Activated CD8-positive, alpha-beta T cell treated with anti-CD3 and anti-CD28 coated beads, Interleukin-2, amount 10 ng/mL, durations not matched to agents 7 days and 5 days (primary cell): ENCODE data around the gene PRKCD. TPM values are rescaled to one million over a fixed set of nuclear protein-coding genes. Genes with fewer than 3 reads are reported as not detected.

ENCODE experiments used
- ATAC-seq: fragments of 150-1000 bp; cut with Tn5 transposase; one replicate; pipeline ENCODE4 v1.10.0; 2021; ENCODE audit warnings: moderate library complexity
- CTCF ChIA-PET: fragments of 350-600 bp; sonication (Branson Sonifier 250); formaldehyde crosslinking; loops from one replicate; lab custom pipeline; 2021; ENCODE audit warnings: antibody characterized with exemption; lab: Charles Lee
- POLR2A ChIA-PET: fragments of 350-600 bp; sonication (Branson Sonifier 250); formaldehyde crosslinking; loops from one replicate; lab custom pipeline; 2021; ENCODE audit warnings: antibody characterized with exemption; lab: Charles Lee
- DNase-seq: peaks from one replicate; pipeline ENCODE4 v3.0.0-alpha.2; 2020
- H3K27ac Mint-ChIP-seq: one replicate; pipeline ENCODE4 v1.8.0; 2021; ENCODE audit warnings: mild to moderate bottlenecking, mixed read lengths
- H3K27me3 Mint-ChIP-seq: one replicate; pipeline ENCODE4 v1.8.0; 2021; ENCODE audit warnings: low read depth, mixed read lengths
- H3K36me3 Mint-ChIP-seq: one replicate; pipeline ENCODE4 v1.8.0; 2021; ENCODE audit warnings: low read depth, mixed read lengths
- H3K4me1 Mint-ChIP-seq: one replicate; pipeline ENCODE4 v1.8.0; 2021; ENCODE audit warnings: low read depth, mixed read lengths
- H3K4me3 Mint-ChIP-seq: one replicate; pipeline ENCODE4 v1.8.0; 2021; ENCODE audit warnings: mild to moderate bottlenecking, mixed read lengths
- H3K9me3 Mint-ChIP-seq: one replicate; pipeline ENCODE4 v1.8.0; 2022; ENCODE audit warnings: mixed read lengths; ENCODE audit not compliant: insufficient read depth
- total RNA-seq, 2 experiments: library from RNA; stranded (reverse); gene quantifications; one replicate each; pipeline ENCODE4 v1.2.3, GENCODE V29; 2021

PRKCD gene
- total RNA-seq, 2 experiments from 2014 or later: 19.5 to 20.5 TPM

DNA sequence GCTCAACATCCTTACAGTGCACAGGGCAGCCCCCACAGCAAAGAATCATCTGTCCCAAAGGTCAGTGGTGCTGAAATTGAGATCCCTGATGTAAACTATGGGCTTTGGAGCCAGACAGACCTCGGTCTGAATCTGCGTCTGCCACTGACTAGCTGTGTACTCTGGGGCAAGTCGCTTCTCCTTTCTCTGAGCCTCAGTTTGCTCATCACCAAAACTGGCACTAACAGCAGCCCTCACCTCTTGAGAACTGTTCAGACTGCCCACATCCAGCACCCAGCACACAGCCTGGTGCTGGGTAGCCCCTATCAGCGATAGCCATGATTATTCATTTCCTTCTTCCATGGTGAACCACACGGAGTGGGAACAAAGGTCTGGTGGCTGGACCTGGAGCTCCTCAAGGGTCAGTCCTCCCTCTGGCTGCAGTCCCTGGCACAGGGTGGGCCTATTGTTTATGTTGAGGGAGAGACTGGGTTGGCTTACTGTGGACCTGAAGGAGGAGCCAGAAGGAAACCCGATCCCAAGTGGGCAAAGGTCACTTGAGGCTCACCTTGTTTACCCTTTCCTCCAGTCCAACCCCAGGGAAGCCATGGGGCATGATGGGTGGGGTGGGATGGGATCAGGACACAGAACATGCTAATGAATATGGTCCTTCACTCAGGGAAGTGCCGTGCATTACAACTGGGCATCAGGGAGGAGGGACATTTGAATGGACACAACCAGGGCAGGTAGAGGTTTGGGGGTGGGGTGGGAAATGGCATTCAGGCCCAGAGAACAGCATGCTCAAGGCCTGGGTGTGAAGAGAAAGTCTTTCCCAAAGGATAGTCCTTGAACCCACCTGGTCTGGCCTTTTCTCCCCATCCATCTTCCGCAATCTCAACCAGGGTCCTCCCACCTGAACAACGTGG, 1.6 kb upstream of the PRKCD start:
- POLR2A ChIA-PET: interaction anchor here (0.9 kb wide), 1 partner anchor 30 kb away, joined by 3 read pairs; no protein-coding TSS in a partner anchor

DNA sequence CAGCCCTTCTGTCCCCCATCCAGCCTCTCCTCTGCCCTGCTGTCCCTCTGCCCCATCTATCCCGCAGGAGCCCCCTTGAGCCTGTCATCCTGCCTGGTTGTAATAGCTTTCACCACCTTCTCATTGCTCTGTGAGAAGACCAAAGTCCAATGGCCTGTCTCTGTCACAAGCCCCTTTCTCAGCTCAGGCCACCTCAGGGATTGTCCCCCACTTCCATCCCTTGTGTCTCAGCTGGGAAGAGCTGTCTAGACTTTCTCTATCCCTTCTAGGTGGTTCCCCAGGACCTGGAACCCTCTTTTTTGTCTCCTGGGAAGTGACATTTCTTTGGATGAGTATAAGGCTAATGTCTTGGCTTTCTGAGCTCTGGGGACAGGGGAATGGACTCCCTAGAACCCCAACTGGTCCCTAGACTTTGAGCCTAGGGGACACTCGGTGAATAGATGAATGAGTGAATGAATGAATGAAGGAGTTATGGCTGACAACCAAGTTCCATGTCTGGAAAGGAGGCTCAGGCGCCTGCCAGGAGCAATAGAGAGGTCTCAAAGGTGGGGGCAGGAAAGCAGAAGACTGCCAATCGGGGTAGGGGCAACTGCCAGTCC, 849 bp upstream of the PRKCD start:
- H3K36me3 Mint-ChIP-seq: no peaks in the 10 kb centered on the region
- H3K4me3 Mint-ChIP-seq: peak overlapping the region; percentile 68
- DNase-seq (no peak), ATAC-seq (no peak)
- H3K4me1 Mint-ChIP-seq: peaks cover 22% of the 10 kb centered on the region
- ChIA-PET POLR2A (interaction anchor here (0.6 to 1.4 kb wide), 3 partner anchors 29 to 187 kb away, joined by 3 to 4 read pairs (median 4); partner anchors contain the start of genes DCP1A and TKT), CTCF (interaction anchor here (0.6 to 1.7 kb wide), 12 partner anchors 9 to 60 kb away, joined by 3 to 13 read pairs (median 4); no protein-coding TSS in a partner anchor)
- H3K27me3 Mint-ChIP-seq: peaks cover 37% of the 10 kb centered on the region
- no peak overlapping the region for H3K27ac Mint-ChIP-seq
- H3K9me3 Mint-ChIP-seq: no peaks in the 10 kb centered on the region

More for the DNA sequence above, 1.6 kb upstream of the PRKCD start:
- ATAC-seq (no peak), DNase-seq (no peak)
- Mint-ChIP-seq H3K27ac (no peak overlapping the region), H3K27me3 (peaks cover 41% of the 10 kb centered on the region), H3K4me3 (no peak overlapping the region), H3K4me1 (peaks cover 22% of the 10 kb centered on the region), H3K9me3 (no peaks in the 10 kb centered on the region), H3K36me3 (no peaks in the 10 kb centered on the region)
- CTCF ChIA-PET: interaction anchor here (0.5 to 1.9 kb wide), 11 partner anchors 9 to 96 kb away, joined by 3 to 13 read pairs (median 3); partner anchors contain the start of gene TKT

DNA sequence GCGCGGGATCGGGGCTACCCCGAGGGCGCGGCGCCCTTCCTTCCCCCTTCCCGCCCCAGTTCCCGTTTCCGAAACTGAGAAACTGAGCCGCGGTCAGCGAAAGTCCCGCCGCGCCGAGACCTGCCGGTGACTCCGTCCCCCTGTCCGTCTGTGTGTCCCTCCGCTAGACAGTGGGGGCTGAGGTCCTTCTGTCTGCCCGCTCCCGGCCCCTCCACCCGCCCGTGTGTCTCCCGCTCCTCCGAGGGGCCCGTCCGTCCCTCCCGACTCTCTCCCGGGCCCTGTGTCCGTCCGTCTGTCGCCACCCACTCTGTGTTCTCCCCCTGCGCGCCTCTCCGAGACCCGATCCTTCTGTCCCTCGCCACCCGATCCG, 426 bp downstream of the PRKCD start:
- H3K27ac Mint-ChIP-seq: peak overlapping the region; percentile 82
- H3K9me3 Mint-ChIP-seq: no peaks in the 10 kb centered on the region
- CTCF ChIA-PET: interaction anchor here (0.7 to 1.7 kb wide), 3 partner anchors 34 to 52 kb away, joined by 3 to 13 read pairs (median 4); no protein-coding TSS in a partner anchor
- peak overlapping the region; percentile 73 for H3K4me3 Mint-ChIP-seq
- ATAC-seq (peak; percentile 4), DNase-seq (no peak)
- POLR2A ChIA-PET: interaction anchor here (1.4 kb wide), 1 partner anchor 186 kb away, joined by 4 read pairs; the partner anchor contains the start of gene DCP1A
- H3K36me3 Mint-ChIP-seq: no peaks in the 10 kb centered on the region
- H3K4me1 Mint-ChIP-seq: peaks cover 25% of the 10 kb centered on the region
- H3K27me3 Mint-ChIP-seq: peaks cover 31% of the 10 kb centered on the region

DNA sequence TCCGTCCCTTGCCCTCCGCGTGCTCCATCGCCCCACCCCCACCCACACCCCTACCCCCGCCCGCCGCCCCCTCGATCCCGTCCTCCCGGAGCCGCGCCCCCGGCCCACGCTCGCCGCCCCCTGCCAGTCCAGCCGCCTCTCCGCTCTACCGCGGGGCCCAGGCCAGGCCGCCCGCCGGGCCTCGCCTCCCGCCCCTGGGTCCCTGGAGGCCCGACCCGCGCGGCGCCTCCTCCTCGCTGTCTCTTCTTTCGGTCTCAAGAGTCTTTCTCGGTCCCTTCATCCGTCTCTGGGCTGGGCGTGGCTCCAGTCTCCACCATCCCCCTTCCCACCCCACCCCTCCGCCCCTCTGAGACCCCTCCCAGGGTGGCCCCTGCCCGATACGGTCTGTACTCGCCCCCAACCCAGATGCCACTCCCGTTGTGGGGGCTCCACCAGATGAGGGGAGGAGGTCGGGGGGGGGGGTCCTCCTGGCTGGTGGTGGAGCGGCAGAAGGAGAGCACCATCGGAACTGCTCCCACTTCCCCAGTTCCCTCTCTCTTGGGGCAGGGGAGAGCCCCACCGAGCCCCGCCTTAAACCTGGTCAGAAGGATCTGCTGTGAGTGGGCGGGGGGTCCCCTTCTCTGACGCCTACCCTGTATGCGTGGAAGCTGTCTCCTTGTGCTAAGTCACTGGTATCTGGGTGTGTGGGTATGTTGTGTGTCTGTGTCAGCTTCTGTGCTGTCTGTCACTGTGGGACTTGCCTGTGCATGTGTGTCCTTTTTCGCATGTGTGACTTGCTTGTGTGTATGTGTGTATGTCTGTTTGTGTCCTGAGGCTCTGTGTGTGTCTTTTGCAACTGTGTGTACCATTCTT, 1.0 kb downstream of the PRKCD start:
- peak; percentile 35 for DNase-seq
- Mint-ChIP-seq H3K9me3 (no peaks in the 10 kb centered on the region), H3K27me3 (peaks cover 26% of the 10 kb centered on the region), H3K27ac (peak overlapping the region; percentile 82), H3K4me1 (peaks cover 29% of the 10 kb centered on the region), H3K36me3 (no peaks in the 10 kb centered on the region), H3K4me3 (peak overlapping the region; percentile 73)
- CTCF ChIA-PET: no interaction called here
- POLR2A ChIA-PET: no interaction called here
- peak; percentile 14 for ATAC-seq

DNA sequence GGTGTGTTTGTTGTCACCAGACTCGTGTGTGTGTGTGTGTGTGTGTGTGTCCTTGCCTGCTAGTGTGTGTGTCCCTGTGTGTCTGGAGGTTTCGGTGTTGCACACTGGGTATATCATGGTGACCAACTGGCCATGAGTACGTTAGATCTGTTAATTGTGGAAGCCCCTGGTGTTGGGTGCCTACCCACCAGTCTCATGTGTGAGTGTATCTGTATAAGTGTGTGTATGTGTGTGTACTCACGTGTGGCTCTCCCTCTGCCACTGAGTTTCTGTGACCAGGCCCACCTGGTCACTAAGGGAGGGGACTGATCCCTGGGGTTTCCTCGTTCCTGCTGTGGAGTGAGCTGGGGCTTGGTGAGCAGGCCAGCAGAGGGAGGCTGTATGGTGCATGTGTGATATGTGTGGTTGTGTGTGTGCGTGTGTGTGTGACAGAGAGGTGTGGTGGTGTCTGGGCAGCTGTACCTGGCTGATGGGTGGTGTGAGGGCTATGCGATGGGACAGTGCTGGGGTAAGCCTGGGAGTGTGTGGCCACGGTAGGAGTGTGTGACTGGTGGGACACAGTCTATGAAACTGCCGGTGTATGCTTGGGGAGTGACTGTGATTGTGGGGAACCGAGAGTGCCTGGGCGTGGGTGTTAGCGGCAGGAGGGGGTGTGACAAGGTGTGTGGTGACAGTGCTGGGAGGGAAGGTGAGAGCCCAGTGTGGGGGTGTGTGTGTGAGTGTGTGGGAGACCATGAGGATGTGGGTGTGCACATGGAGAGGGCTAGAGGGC, 1.8 kb downstream of the PRKCD start:
- Mint-ChIP-seq H3K4me3 (peak overlapping the region; percentile 73), H3K4me1 (peaks cover 29% of the 10 kb centered on the region), H3K9me3 (no peaks in the 10 kb centered on the region), H3K27ac (peak overlapping the region; percentile 76), H3K36me3 (no peaks in the 10 kb centered on the region), H3K27me3 (peaks cover 18% of the 10 kb centered on the region)
- ATAC-seq: peak; percentile 28
- POLR2A ChIA-PET: no interaction called here
- CTCF ChIA-PET: interaction anchor here (1.3 kb wide), 1 partner anchor 34 kb away, joined by 3 read pairs; no protein-coding TSS in a partner anchor
- peak; percentile 67 for DNase-seq

DNA sequence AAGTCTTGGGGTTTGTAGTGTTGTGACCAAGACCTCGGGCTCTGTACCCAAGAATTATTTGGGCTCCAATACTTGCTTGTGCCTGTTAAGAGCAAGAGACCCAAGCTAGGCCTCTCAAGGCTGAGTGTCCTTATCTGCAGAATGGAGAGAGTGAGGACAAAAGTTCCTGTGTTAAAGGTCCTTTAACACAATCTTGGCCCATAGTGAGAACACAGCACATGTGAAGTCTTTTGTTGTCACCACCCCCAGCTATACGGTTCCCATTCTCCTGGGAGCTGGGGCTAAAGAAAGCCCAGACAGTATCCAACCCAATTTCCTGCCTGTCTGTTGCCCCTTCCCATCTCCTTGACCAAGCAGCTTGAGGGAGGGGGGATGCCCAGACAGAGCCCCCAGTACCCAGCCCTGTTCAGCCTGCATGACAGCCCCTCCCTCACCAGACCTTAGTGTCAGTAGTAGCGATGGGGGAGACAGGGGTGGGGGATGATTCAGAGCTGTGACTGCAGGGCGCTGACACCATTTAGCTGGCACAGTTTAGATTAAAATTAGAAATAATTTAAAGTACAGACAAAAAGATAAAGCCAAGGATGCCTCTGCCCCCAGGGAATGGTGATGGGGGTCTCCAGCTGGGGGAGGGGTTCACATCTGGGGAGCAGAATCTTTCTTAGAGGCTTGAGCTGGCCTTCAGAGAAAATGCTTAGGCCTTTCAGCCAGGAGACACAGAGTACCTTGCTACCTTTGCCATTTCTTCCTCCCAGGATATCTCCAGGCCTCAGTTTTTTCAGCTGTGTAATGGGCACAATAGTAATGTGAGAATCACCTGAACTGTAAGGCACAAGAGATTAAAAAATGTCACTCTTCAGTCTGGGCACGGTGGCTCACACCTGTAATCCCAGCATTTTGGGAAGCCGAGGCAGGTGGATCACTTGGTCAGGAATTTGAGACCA, 2.7 kb downstream of the PRKCD start:
- DNase-seq (no peak), ATAC-seq (no peak)
- peaks cover 35% of the 10 kb centered on the region for H3K4me1 Mint-ChIP-seq
- H3K4me3 Mint-ChIP-seq: peak overlapping the region; percentile 73
- no peaks in the 10 kb centered on the region for H3K9me3 Mint-ChIP-seq
- peak overlapping the region; percentile 76 for H3K27ac Mint-ChIP-seq
- CTCF ChIA-PET: interaction anchor here (0.8 to 1.3 kb wide), 2 partner anchors 29 to 33 kb away, joined by 3 read pairs; no protein-coding TSS in a partner anchor
- peaks cover 13% of the 10 kb centered on the region for H3K27me3 Mint-ChIP-seq
- H3K36me3 Mint-ChIP-seq: no peaks in the 10 kb centered on the region
- POLR2A ChIA-PET: no interaction called here

DNA sequence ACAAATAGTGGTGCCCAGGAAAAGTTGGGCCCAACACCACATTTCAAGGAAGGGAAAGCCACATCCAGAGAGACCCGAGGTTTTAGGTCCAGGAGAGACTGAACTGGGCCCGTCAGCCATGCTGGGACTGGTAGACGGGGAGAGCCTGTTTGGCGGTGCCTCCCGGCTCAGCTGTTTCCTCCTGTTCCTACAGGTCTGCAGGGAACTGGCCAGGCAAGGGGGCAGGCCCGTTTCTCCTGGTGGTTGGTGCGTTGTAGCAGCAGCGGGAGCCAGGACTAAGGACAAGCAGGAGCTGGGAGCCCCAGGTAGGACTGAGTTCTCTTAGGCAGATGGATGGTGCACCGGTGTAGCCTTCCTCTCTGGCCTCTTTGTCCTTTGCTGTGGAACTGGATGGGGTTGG, 3.9 kb downstream of the PRKCD start:
- no peaks in the 10 kb centered on the region for H3K36me3 Mint-ChIP-seq
- no peaks in the 10 kb centered on the region for H3K9me3 Mint-ChIP-seq
- DNase-seq: no peak
- no peak for ATAC-seq
- POLR2A ChIA-PET: interaction anchor here (0.6 to 0.7 kb wide), 2 partner anchors 35 to 362 kb away, joined by 3 to 5 read pairs; partner anchors contain the start of gene RFT1
- H3K27ac Mint-ChIP-seq: no peak overlapping the region
- CTCF ChIA-PET: interaction anchor here (0.8 to 1.1 kb wide), 4 partner anchors 30 to 55 kb away, joined by 3 to 4 read pairs (median 3); no protein-coding TSS in a partner anchor
- H3K4me3 Mint-ChIP-seq: no peak overlapping the region
- peaks cover 4% of the 10 kb centered on the region for H3K27me3 Mint-ChIP-seq
- H3K4me1 Mint-ChIP-seq: peaks cover 47% of the 10 kb centered on the region

DNA sequence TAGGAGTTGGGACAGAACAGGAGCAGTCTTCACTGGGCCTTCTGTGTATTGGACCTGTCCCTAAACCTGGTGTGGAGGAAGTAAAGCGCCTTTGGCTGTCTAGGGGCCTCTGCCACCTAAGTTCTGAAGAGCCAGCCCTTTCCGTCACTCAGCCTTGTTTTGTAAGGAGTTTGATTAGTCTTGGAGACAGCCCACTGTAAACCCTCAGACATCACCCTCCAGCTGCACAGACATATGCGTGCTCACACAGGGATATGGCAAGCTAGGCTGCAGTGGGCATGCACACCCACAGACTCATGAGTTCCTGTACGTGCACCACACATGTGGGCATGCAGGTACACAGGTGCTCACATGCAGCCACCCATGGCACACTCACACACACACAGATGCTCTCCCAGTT, 5.2 kb downstream of the PRKCD start:
- CTCF ChIA-PET: interaction anchor here (1.1 kb wide), 1 partner anchor 30 kb away, joined by 3 read pairs; no protein-coding TSS in a partner anchor
- DNase-seq (no peak), ATAC-seq (no peak)
- Mint-ChIP-seq H3K9me3 (no peaks in the 10 kb centered on the region), H3K4me1 (peaks cover 54% of the 10 kb centered on the region), H3K27me3 (no peaks in the 10 kb centered on the region), H3K27ac (no peak overlapping the region), H3K36me3 (no peaks in the 10 kb centered on the region), H3K4me3 (no peak overlapping the region)
- POLR2A ChIA-PET: interaction anchor here (2.2 kb wide), 1 partner anchor 35 kb away, joined by 6 read pairs; no protein-coding TSS in a partner anchor

DNA sequence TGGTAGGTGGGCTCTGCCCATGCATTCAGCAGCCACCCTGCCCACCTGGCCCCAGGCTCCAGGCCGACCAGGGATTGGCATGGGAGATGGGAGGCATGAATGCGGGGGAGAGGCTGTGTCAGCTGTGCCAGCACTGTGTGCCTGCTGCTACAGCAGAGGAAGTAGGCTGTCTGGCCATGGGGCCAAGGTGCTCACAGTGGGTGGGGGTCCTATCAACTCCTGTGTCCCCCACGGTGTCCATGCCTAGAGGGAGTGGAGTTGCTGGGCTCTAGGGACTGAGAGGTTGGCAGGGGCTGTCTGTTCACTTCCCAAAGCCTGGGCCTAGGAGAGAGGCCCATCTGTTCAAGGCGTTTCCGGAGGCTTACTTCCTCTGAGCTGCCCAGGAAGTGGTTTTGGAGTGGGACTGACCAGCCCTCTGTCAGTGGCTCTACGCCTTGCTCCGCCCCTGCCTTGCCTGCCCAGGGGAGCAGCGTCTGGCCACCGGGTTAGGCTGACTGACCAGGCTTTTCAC, 5.8 kb downstream of the PRKCD start:
- Mint-ChIP-seq H3K9me3 (no peaks in the 10 kb centered on the region), H3K36me3 (no peaks in the 10 kb centered on the region), H3K27me3 (no peaks in the 10 kb centered on the region), H3K4me3 (no peak overlapping the region), H3K4me1 (peaks cover 60% of the 10 kb centered on the region), H3K27ac (no peak overlapping the region)
- ATAC-seq (no peak), DNase-seq (no peak)
- ChIA-PET CTCF (no interaction called here), POLR2A (interaction anchor here (2.2 kb wide), 1 partner anchor 36 kb away, joined by 6 read pairs; no protein-coding TSS in a partner anchor)
